HG02623 (cell line): ENCODE data around the gene POLR3C.

ENCODE experiments used
- ATAC-seq: cut with Tn5 transposase; IDR thresholded peaks from one replicate; pipeline ENCODE4 v1.9.1; 2021; ENCODE audit warnings: moderate library complexity; ENCODE audit not compliant: unreplicated experiment

Gene POLR3C

DNA sequence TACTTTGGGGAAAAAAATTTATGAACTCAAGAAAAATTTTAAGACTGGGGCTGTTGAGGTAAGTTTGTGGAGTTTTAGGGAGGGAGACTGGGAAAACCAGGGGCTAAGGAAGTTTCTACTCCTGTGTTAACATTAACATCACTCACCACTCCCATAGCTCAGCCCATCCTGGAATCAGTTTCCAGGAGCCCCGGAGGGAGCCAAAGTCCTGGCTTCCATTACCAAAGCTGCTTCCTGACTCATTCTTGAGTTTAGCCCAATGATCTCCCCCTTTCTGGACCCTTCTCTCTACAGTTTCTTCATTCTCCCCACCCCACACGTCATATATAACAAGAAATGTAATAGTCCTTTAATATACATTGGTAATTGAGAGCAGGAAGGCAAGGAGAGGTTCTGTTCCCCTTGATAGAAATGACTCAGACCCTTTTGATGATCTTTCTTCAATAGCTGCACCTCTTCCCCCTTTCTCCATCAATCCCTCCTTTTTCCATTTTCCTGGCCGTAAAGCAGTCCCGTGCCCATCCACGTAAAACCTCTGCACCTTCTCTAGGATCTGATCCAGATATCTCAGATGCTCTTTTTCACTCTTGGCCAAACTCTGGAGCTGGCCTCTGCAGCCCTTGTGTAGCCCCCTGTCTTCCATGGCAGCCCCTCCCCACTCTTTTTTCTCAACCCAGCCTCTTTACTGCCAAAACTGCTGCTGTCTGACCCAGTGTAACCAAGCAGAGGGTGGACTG, 39.5 kb downstream of the POLR3C start:
- no peak for ATAC-seq

DNA sequence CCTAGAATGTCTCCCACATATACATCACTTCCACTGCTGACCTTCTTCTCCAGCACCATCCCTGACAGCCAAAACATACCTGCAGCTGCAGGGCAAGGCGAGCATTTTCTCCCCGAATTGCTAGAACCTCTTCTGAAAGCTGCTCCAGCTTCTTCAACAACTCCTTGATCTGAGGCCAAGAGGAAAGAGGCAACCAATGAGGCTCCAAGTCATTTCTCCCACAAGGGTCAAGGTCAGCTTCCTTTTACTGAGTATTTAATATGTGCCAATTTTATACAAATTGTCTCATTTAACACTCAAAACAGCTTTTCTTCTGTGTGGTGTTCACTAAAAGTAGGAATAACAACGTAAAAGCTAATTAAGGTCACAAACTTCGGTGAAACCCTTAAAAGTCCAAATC, 44.2 kb downstream of the POLR3C start:
- ATAC-seq, result no peak

DNA sequence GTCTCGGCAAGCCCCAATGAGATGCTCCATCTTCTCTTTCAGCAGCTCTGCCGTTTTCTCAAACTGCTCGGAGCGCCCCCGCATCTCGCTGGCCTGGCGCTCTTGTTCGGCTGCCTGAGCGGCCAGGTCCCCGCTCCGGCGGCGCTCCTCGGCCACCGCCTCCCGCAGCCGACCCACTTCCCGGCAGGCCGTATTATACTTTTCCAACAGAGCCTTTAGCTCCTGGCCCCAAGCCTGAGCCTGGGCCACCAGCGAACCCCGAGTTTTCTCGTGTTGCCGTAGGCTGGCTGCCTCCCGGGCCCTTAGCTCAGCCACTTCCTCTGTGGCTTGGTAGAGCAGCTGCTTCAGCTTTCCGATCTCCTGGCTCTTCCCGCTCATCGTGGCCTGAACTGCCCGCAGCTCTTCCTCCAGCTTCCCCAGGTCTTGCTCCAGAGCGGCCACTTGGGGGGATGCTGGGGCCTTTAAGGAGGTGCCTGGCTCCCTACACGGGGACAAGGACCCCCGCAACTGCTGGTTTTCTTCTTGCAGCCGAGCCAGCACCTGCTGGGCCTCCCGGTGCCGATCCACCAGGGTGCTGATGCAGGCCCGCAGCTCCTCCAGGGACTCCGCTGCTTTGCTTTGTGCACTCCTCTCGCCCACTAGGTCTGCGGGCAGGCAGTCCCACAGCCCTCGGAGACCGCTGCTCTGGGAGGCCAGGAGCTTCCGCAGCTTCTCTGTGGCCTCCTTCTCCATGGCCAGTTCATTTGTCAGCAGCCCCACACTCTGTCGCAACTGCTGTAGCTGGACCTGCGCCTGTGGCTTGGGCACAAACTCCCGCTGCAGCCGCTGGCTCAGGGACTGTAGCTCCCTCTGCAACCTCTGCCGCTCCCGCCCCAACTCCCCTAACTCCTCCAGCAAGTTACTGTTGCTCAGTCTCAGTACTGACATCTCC, 48.3 kb downstream of the POLR3C start:
- ATAC-seq, result no peak

DNA sequence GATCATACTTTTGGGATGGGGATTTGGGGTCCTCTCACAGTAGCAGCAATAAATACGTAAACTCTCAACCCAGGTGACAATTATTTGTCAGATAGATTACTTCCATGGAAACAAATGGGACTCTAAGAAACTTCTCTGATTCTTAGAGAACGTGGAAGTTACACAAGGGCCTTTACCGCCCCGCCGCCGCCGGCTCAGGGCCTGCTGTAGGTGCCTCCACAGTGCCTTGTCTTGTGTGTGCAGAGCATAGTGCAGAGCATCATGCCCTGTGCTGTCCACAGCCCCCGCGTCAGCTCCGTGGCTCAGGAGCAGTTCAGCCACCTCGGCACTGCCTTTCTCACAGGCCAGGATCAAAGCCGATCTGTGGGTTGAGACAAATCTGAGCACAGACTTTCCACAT, 50.6 kb downstream of the POLR3C start:
- ATAC-seq, result no peak

DNA sequence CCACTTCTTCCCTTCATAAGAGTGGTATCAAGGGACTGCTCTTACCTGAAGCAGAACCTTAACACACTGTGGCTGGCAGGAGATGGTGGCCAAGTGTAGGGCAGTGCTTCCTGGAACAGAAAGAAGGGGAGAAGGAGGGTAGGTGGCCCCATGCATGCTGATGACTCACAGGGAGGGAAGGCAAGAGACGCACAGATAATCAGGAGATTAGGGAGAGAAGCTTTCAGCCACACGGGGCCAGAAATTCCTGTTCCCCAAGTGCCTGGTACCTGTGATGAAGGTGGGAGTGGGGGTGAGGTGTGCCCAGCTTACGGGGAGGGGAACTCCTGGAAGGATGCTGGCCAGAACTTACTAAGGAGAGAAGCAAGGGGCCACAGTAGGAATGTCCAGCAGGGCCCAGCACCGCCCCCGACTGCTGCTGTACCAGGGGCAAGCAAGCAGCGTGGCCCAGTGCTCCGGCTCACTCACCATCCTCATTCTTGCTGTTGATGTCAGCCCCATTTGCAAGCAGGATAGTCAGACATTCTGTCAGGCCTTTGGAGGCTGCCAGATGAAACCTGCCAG, 54.0 kb downstream of the POLR3C start:
- ATAC-seq, result no peak

DNA sequence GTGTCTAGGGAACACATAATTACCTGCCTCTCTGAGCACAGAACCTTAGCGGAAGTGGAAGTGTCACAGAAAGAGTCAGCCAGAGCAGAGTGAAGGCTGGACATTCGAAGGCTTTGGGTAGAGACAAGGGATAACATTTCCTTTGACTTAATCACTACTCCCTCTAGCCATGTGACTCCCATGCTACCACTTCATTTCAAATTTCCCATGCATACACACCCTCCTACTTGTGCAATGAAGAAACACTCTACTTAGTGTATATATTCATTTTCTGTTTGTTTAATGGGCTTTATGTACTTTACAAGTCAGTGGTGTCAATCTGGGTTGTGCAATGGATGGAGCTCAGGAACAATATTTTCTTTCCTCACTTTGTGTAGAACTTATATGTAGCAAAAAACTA, 54.7 kb downstream of the POLR3C start:
- ATAC-seq, result no peak

DNA sequence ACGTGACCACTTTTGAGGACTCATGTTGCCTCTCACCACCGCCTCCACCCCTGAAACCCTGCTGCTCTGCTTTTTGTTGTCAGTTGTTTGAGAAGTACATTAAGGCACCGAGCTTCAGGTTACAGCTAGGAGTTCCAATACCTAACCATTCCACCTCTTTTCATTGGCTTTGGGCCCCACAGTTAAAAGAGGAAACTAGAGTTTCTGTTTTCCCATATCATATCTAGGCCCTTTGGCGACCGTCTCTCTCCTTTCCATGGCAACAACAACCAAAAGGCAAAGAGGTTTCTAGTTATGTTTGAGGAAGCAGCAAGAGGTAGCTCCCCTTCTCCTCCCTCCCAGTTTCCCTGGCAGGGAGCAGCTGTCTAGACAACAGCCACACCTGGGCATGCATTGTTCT, 55.8 kb downstream of the POLR3C start:
- no peak for ATAC-seq

DNA sequence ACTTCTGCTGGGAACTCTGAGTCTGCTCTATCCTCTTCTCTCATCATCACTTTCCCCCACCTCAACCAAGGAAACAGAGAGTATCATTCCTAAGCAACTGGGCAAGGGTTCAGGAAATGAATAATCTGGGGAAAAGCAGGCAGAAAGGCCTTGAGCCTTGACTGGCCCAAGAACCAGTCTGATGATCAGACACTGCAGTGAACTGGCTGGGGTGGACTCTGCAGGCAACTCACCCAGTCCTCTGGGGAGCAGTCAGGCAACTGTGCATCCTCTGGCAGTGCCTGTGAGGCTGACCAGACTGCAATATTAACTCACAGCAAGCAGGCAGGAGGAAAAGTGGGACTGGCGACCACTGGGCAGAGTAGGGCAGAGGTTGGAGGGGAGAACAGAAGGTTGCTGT, 60.7 kb downstream of the POLR3C start:
- ATAC-seq, result no peak

DNA sequence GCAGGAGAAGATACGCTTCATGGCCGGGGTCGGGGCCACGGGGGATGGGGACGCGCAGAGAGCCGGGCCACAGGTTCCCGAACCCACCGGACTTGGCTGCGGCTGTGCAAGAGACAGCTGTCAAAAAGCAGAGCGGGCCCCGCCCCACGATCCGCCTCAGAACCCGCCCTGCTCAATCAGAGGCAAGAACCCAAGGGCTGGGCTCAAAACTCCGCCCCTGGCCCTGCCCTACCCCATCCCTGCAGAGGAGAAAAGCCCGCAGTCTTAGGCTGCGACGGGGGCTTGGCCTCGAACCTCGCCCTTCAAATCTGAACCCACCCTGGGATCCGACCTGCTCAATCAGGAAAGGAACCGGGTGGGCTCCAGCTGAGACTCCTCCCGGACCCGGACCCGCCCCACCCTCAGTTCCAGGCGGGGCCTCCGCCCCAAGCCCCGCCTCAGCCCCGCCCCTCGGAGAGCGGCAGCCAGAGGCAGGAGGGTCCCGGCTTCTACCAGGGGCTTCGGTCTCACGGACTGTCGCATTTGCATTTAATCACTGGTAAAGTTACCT, 61.8 kb downstream of the POLR3C start, which contains the start of gene ANKRD35:
Gene ANKRD35 (minus strand): TSS at position 129 of the 550 bp plus-strand sequence. CDS start 108 bp downstream, at position 21.
- ATAC-seq, result peak; percentile 99

DNA sequence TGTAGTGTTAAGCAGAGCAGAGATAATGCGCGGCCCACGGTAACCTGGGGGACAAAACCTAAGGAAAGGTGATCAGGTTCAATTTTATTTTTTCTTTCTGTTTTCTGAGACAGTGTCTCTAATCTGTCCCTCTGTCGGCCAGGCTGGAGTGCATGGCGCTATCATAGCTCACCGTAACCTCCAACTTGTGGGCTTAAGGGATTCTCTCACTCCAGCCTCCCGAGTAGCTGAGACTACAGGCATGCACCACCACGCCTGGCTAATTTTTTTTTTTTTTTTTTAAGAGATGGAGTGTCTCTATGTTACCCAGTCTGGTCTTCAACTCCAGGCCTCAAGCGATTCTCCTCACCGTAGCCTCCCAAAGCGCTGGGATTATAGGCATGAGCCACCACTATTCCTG, 62.4 kb downstream of the POLR3C start:
- no peak for ATAC-seq

DNA sequence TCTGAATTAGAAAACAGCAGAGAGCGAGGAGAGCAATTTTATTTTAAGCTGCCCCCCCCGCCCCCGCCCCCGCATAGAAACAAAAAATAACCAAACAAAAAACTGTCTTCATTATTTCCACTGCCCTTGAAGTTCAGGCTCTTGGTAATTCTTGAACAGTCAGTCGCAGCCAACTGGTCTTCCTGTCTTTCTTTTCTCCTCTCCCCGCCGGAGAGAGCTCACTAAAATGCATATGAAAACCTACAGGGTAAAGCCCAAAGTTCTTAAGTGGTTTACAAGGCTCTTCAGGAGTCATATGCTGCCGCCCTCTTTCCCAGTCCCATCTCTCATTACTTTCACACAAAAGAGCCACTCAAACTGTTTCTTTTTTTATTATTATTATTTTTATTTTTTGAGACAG, 62.8 kb downstream of the POLR3C start:
- no peak for ATAC-seq

DNA sequence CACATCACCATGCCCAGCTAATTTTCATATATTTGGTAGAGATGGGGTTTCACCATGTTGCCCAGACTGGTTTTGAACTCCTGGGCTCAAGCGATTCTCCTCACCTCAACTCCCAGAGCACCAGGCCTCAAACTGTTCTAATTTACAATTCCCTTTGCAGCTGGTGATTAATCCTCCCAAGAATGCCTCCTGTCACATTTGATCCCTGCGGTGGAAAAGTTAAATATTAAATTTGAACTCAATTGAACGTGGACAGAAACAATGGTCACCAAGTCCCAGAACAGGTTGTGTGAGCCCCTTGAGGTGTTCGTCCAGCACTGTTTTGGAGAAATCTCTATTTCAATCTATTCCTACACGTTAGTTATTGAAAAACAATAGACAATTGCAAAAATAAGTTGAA, 63.6 kb downstream of the POLR3C start:
- ATAC-seq, result no peak

DNA sequence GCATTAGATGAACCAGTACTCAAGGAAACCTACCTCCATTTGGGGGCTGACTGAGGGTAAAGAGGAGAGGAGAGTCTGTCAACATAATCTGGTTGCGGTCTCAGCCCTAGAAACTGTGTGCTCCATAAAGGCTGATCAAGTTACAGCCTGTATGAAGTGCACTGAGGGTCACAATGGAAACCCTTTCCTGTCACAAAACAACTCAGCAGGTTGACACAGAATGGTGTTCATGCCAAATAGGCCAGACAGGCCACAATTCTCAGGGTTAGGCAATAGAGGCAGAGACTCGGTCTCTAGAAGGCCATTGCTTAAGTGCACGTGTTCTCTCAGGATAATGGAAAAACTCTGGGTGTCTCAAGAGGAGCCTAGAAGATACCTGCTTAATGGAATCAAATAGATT, 65.7 kb downstream of the POLR3C start:
- ATAC-seq, result no peak

DNA sequence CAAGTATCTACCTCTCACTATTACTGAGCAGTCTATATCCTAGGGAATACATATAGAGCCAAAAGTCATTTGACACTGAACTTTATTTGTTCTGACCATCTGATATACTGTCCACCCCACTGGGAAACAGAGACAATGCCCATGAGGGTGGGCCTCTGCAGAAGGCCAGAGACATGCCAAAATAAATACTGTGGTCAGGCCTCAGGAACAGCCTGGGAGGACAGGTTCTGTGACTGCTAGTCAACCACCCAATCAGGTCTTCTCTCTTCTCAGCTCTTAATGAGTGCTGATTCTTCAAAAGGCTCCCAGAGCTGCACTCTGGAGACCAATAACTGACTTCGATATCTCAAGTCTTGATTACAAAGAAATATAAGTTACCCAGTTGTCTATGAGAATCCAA, 67.1 kb downstream of the POLR3C start:
- no peak for ATAC-seq

DNA sequence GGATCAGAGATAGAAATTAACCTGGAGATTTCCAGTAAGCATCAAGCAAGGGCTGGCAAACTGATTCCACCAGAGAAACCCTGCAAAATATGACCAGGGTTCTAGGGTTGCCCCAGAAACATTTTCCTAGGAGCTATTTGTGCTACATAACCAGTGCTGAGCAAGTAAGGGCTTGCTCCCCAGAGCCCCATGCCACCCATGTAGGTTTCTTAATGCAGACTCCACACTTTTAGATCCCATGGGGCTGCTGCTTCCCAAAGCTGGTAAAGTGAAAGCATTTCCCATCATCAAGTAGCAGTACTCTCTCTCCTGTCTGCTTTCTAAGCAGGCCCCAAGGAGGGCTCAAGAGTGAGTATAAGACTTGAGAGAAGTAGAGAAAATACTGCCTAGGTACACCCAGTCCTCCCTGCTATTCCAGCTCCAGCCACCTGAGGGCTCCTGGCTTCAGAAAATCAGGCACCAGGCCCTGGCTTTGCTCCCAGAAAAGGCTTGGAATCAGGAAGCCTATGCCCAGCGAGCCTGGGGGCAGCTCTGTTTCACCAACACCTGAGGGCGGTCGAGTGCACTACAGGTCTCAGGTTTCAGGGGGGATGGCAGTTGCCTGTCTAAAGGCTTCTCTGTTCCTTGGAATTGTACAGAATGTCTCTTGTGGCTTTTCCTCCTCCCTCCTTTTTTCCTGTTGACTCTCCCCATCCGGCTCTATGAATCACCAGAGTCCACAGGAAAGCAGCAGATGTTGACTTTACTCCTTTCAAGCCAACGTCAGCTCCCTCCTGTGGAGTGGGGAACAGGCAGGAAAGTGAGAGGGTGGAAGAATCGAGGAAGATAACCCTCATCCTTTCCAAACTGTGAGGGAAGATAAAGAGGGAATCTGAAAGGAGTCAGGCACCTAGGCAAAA, 67.8 kb downstream of the POLR3C start:
- ATAC-seq, result no peak

DNA sequence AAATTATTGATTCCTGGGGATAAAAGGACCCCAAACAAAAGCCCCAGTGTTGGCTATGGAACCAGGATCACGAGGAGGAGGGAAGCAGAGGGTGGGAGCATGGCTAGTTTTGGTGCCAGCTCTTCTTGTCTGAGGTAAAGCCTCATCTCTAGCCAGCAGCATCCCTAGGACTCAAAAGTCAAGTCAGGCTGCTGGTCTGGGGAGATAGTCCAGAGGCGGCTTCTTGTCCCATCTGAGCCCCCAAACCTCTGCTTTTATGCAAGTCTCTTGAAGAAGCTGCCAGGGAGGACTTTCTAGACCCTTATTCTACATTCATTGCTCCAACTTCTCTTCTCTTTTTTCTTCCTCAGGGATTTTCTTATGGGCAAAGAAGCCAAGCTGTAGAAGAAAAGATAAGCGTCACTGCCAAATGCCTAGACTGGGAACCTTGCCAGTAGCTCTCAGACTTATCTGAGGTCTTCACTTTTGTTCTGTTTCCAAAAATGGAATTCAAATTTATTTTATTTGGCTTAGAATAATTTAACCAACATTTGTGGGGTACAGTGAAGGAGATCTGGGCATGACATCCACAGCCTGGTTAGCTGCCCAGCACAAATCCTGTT, 68.6 kb downstream of the POLR3C start:
- ATAC-seq, result no peak

DNA sequence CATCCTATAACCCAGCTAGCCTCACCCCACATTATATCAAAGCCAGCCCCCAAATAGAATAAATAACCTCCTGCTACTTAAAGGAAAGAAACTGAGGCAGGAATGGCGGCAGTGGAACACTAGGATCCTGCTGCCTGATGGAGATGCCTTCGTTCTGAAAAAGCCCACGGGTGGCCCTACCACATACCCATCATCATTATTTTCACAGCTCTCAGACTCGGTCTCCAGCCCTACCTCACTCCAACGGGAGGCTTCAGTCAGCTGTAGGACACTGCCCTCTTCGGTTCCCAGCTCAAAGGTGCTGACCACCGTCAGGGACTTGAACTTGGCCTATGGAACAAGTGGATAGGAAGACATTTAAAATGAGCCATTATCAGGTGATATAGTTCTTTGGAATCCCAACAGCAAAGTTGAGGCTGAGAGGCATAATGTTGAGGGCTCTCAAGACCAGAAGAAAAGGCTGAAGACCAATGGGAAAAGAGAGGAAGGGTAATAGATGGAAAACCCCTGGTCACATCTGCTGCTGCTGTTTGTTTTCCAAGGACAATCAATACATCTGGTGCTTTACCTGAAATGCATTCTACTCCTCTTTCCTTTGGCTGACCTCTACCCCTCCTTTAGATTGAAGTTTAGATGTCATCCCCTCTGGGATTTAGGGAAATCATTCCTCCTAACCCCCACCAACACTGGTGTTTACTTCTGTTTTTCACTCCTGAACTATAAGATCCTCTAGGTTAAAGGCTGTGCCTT, 69.5 kb downstream of the POLR3C start:
- no peak for ATAC-seq
